22Rv1 (cell line): ENCODE data around the gene WWC2.

ENCODE experiments used
- ZFX ChIP-seq: fragments of 450-650 bp; IDR thresholded peaks from 2 replicates; pipeline ENCODE4 v1.6.1; 2017; ENCODE audit warnings: antibody characterized with exemption, borderline replicate concordance
- TF ChIP-seq, protein P1 (sequence below): fragments of 450-650 bp; IDR thresholded peaks from 2 replicates; pipeline ENCODE4 v1.5.1; 2017; ENCODE audit warnings: mild to moderate bottlenecking

DNA sequence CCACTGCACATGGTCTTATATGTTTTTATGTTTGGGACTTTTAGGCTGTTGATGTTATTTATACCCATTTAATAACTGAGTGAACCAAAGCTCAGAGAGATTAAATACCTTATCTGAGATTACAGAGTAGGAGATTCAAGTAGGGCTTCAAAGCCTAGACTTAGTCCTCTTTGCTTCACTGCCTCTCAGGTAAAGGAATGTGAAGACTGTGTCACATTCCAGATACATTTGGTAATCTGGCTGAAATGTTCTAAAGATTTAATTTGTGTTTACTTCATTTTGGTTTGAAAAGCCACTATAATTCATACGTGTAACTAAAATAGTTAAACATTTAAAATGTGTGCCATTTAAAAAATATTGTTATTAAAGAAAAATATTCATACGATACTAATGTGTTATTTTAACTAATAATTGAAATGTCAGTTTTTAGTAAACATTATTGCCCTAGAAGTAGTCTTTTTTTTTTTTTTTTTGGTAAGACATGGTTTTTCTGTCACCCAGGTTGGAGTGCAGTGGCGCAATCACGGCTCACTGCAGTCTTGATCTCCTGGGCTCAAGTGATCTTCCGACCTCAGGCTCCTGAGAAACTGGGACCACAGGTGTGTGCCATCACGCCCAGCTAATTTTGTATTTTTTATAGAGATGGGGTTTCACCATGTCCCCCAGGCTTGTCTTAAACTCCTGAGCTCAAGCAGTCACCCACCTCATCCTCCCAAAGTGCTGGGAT is 54.3 kb downstream of the WWC2 start:
- TF ChIP-seq, protein P1, sequence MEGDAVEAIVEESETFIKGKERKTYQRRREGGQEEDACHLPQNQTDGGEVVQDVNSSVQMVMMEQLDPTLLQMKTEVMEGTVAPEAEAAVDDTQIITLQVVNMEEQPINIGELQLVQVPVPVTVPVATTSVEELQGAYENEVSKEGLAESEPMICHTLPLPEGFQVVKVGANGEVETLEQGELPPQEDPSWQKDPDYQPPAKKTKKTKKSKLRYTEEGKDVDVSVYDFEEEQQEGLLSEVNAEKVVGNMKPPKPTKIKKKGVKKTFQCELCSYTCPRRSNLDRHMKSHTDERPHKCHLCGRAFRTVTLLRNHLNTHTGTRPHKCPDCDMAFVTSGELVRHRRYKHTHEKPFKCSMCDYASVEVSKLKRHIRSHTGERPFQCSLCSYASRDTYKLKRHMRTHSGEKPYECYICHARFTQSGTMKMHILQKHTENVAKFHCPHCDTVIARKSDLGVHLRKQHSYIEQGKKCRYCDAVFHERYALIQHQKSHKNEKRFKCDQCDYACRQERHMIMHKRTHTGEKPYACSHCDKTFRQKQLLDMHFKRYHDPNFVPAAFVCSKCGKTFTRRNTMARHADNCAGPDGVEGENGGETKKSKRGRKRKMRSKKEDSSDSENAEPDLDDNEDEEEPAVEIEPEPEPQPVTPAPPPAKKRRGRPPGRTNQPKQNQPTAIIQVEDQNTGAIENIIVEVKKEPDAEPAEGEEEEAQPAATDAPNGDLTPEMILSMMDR = no peak
- no peak for TF ChIP-seq ZFX
